SK-N-SH treated with all-trans-retinoic acid at 6 μM for 48 hours (cell line): ENCODE data around the gene CPTP.

Source experiments
- ARNTL ChIP-seq: fragments of 450-650 bp; formaldehyde crosslinking; IDR thresholded peaks from 2 replicates; pipeline ENCODE4 v1.5.0; 2020; ENCODE audit warnings: low read depth, mild to moderate bottlenecking, moderate library complexity, borderline replicate concordance
- BACH2 ChIP-seq: fragments of 250-450 bp; sonication (Bioruptor Pico); IDR thresholded peaks from 2 replicates; pipeline ENCODE4 v1.9.0; 2021; ENCODE audit warnings: mild to moderate bottlenecking, borderline replicate concordance
- CREB5 ChIP-seq: fragments of 250-450 bp; sonication (Bioruptor Pico); IDR thresholded peaks from 2 replicates; pipeline ENCODE4 v1.5.1; 2020; ENCODE audit warnings: low read depth, mild to moderate bottlenecking, moderate library complexity
- PATZ1 ChIP-seq: fragments of 250-450 bp; sonication (Bioruptor Pico); IDR thresholded peaks from 2 replicates; pipeline ENCODE4 v1.8.0; 2020; ENCODE audit warnings: mild to moderate bottlenecking, moderate library complexity, borderline replicate concordance
- RARB ChIP-seq: fragments of 250-450 bp; sonication (Bioruptor Pico); IDR thresholded peaks from 2 replicates; pipeline ENCODE4 v1.8.0; 2021; ENCODE audit warnings: mild to moderate bottlenecking, moderate library complexity
- SNAI2 ChIP-seq: fragments of 250-450 bp; sonication (Bioruptor Pico); IDR thresholded peaks from 2 replicates; pipeline ENCODE4 v1.5.0; 2020; ENCODE audit warnings: mild to moderate bottlenecking, moderate library complexity
- TSHZ2 ChIP-seq: fragments of 250-450 bp; sonication (Bioruptor Pico); IDR thresholded peaks from 2 replicates; pipeline ENCODE4 v1.5.0; 2020; ENCODE audit warnings: mild to moderate bottlenecking, moderate library complexity
- ZFP30 ChIP-seq: fragments of 450-650 bp; formaldehyde crosslinking; IDR thresholded peaks from 2 replicates; pipeline ENCODE4 v1.5.0; 2022; ENCODE audit warnings: mild to moderate bottlenecking, moderate library complexity
- ZNF565 ChIP-seq: fragments of 450-650 bp; formaldehyde crosslinking; conservative IDR thresholded peaks from 2 replicates; pipeline ENCODE4 v1.5.0; 2020; ENCODE audit warnings: low read depth, mild to moderate bottlenecking, moderate library complexity

- TF ChIP-seq SNAI2 (no peak), CREB5 (no peak), RARB (no peak), PATZ1 (CRISPR knock-in tag) (no peak), ZFP30 (CRISPR knock-in tag) (no peak), TSHZ2 (no peak), ARNTL (CRISPR knock-in tag) (no peak), ZNF565 (CRISPR knock-in tag) (no peak), BACH2 (CRISPR knock-in tag) (no peak)
These were observed 53.1 kb downstream of the CPTP start for GRCh38 chr1:1377540-1378205.
